Hepatocyte (in vitro differentiated cells): ENCODE data around the gene ZNF215. TPM values are rescaled to one million over a fixed set of nuclear protein-coding genes. Genes with fewer than 3 reads are reported as not detected.

Source experiments
- DNase-seq: peaks from one replicate; pipeline ENCODE4 v3.0.0-alpha.2; 2016; ENCODE audit warnings: low spot score
- H2AFZ ChIP-seq: fragments of 200-600 bp; sonication (generic); 2 replicates; pipeline ENCODE4 v1.6.0; 2016; ENCODE audit warnings: antibody characterized with exemption, mild to moderate bottlenecking
- H3K27ac ChIP-seq: fragments of 200-600 bp; sonication (generic); 2 replicates; pipeline ENCODE4 v1.5.1; 2016; ENCODE audit warnings: mild to moderate bottlenecking
- H3K27me3 ChIP-seq: fragments of 200-600 bp; sonication (generic); 2 replicates; pipeline ENCODE4 v1.6.1; 2016
- H3K36me3 ChIP-seq: fragments of 200-600 bp; sonication (generic); replicated peaks from 2 replicates; pipeline ENCODE4 v1.5.1; 2016; ENCODE audit warnings: low read depth; ENCODE audit not compliant: insufficient read depth
- H3K4me1 ChIP-seq: fragments of 200-600 bp; sonication (generic); 2 replicates; pipeline ENCODE4 v1.5.1; 2016; ENCODE audit warnings: mild to moderate bottlenecking, moderate library complexity; ENCODE audit not compliant: insufficient read depth
- H3K4me2 ChIP-seq: fragments of 200-600 bp; sonication (generic); 2 replicates; pipeline ENCODE4 v1.6.0; 2016
- H3K4me3 ChIP-seq: fragments of 200-600 bp; sonication (generic); 2 replicates; pipeline ENCODE4 v1.5.1; 2016; ENCODE audit warnings: mild to moderate bottlenecking
- H3K79me2 ChIP-seq: fragments of 200-600 bp; sonication (generic); 2 replicates; pipeline ENCODE4 v1.6.0; 2017; ENCODE audit warnings: mild to moderate bottlenecking
- H3K9me2 ChIP-seq: fragments of 200-600 bp; sonication (generic); replicated peaks from 2 replicates; pipeline ENCODE4 v1.6.0; 2017; ENCODE audit warnings: mild to moderate bottlenecking; ENCODE audit not compliant: insufficient read depth
- H3K9me3 ChIP-seq: fragments of 200-600 bp; sonication (generic); 2 replicates; pipeline ENCODE4 v1.5.1; 2016; ENCODE audit warnings: low read depth, mild to moderate bottlenecking
- H4K20me1 ChIP-seq: fragments of 200-600 bp; sonication (generic); 2 replicates; pipeline ENCODE4 v1.6.0; 2016; ENCODE audit warnings: mild to moderate bottlenecking; ENCODE audit not compliant: insufficient read depth, poor library complexity, severe bottlenecking
- CTCF ChIP-seq: fragments of 200-600 bp; sonication (generic); IDR thresholded peaks from 2 replicates; pipeline ENCODE4 v1.5.1; 2016; ENCODE audit warnings: antibody characterized with exemption, mild to moderate bottlenecking; ENCODE audit not compliant: poor library complexity
- EZH2 ChIP-seq: fragments of 200-600 bp; sonication (generic); IDR thresholded peaks from 2 replicates; pipeline ENCODE4 v1.6.1; 2016; ENCODE audit warnings: antibody characterized with exemption, mild to moderate bottlenecking, borderline replicate concordance
- EZH2phosphoT487 ChIP-seq: fragments of 200-600 bp; sonication (generic); IDR thresholded peaks from one replicate; pipeline ENCODE4 v1.6.1; 2018; ENCODE audit warnings: antibody characterized with exemption, mild to moderate bottlenecking, low read depth, moderate library complexity; ENCODE audit not compliant: unreplicated experiment, severe bottlenecking
- WGBS: methylation state at CpG from one replicate; pipeline ENCODE4 v1.1.6; 2016; ENCODE audit warnings: low lambda C conversion rate; ENCODE audit errors: missing lambda C conversion rate; 5-methylcytosine and 5-hydroxymethylcytosine counted together
- polyA plus RNA-seq: library from polyadenylated mRNA; unstranded; fragments of >200 nt; fragmentation: Nextera tagmentation; extraction: Ambion mirVana; gene quantifications from 2 replicates; pipeline ENCODE4 v1.2.1, GENCODE V29; 2016
- total RNA-seq: library from RNA; depleted of rRNA; stranded (reverse); fragments of >200 nt; gene quantifications from 2 replicates; pipeline ENCODE4 v1.2.3, GENCODE V29; 2014

Gene ZNF215
- total and polyA plus RNA-seq, 2 experiments from 2014 or later, result 1.2 to 3.3 TPM

GRCh38 chr11:6995703-6996102 lies 69.5 kb downstream of the ZNF215 start:
- no peaks in the 10 kb centered on the region for H3K79me2 ChIP-seq
- no peaks in the 10 kb centered on the region for H3K9me3 ChIP-seq
- no peaks in the 10 kb centered on the region for H4K20me1 ChIP-seq
- H3K27me3 ChIP-seq, result no peaks in the 10 kb centered on the region
- TF ChIP-seq CTCF (no peak), EZH2phosphoT487 (no peak), EZH2 (no peak)
- no peak overlapping the region for H2AFZ ChIP-seq
- no peaks in the 10 kb centered on the region for H3K36me3 ChIP-seq
- H3K9me2 ChIP-seq, result no peaks in the 10 kb centered on the region
- H3K27ac ChIP-seq, result no peak overlapping the region
- DNase-seq, result no peak
- no peak overlapping the region for H3K4me3 ChIP-seq
- peaks cover 14% of the 10 kb centered on the region for H3K4me1 ChIP-seq
- no peak overlapping the region for H3K4me2 ChIP-seq

- Histone ChIP-seq H3K4me2 (no peak overlapping the region), H4K20me1 (no peaks in the 10 kb centered on the region), H3K79me2 (no peaks in the 10 kb centered on the region), H3K9me2 (no peaks in the 10 kb centered on the region), H3K4me1 (no peaks in the 10 kb centered on the region), H2AFZ (no peak overlapping the region), H3K9me3 (no peaks in the 10 kb centered on the region), H3K4me3 (no peak overlapping the region), H3K27me3 (no peaks in the 10 kb centered on the region), H3K36me3 (no peaks in the 10 kb centered on the region), H3K27ac (no peak overlapping the region)
- 65% methylated on average over 3 of the region's 3 CpGs for WGBS
- TF ChIP-seq EZH2phosphoT487 (no peak), CTCF (no peak), EZH2 (no peak)
- DNase-seq, result no peak
Observed at GRCh38 chr11:7004482-7004881, 78.3 kb downstream of the ZNF215 start.

Other genes with a start within 250 kb of the ZNF215 start
- 34.5 and 71.9 TPM in 2 replicates for gene MRPL17, start 243.1 kb upstream of the ZNF215 start, total RNA-seq
- 62.7 and 71.9 TPM in 2 replicates for gene MRPL17, start 243.1 kb upstream of the ZNF215 start, polyA plus RNA-seq
- gene OR2AG2, start 154.4 kb upstream of the ZNF215 start, total RNA-seq, result 0.12 and 0.27 TPM in 2 replicates
- not detected in 2 replicates for gene OR2AG2, start 154.4 kb upstream of the ZNF215 start, polyA plus RNA-seq
- 0.83 TPM in 1 of 2 replicates, not detected in the other for gene OR2AG1, start 143.4 kb upstream of the ZNF215 start, total RNA-seq
- gene OR2AG1, start 143.4 kb upstream of the ZNF215 start, polyA plus RNA-seq, result not detected in 2 replicates
- 0.08 and 0.20 TPM in 2 replicates for gene OR6A2, start 126.7 kb upstream of the ZNF215 start, total RNA-seq
- not detected in 2 replicates for gene OR6A2, start 126.7 kb upstream of the ZNF215 start, polyA plus RNA-seq
- gene OR10A5, start 80.7 kb upstream of the ZNF215 start, total RNA-seq, result not detected in 2 replicates
- not detected in 2 replicates for gene OR10A5, start 80.7 kb upstream of the ZNF215 start, polyA plus RNA-seq
- not detected in 2 replicates for gene OR10A2, start 63.4 kb upstream of the ZNF215 start, total RNA-seq
- 0.04 and 0.12 TPM in 2 replicates for gene OR10A2, start 63.4 kb upstream of the ZNF215 start, polyA plus RNA-seq
- gene OR10A4, start 49.8 kb upstream of the ZNF215 start, total RNA-seq, result not detected in 2 replicates
- gene OR10A4, start 49.8 kb upstream of the ZNF215 start, polyA plus RNA-seq, result not detected in 2 replicates
- gene OR2D2, start 33.9 kb upstream of the ZNF215 start, total RNA-seq, result 0.24 and 0.30 TPM in 2 replicates
- gene OR2D2, start 33.9 kb upstream of the ZNF215 start, polyA plus RNA-seq, result not detected in 2 replicates
- gene OR2D3, start 5.4 kb upstream of the ZNF215 start, total RNA-seq, result not detected in 2 replicates
- 0.15 TPM in 1 of 2 replicates, not detected in the other for gene OR2D3, start 5.4 kb upstream of the ZNF215 start, polyA plus RNA-seq
- 3.3 and 5.0 TPM in 2 replicates for gene ZNF214, start 93.9 kb downstream of the ZNF215 start, total RNA-seq
- gene ZNF214, start 93.9 kb downstream of the ZNF215 start, polyA plus RNA-seq, result 1.4 and 3.4 TPM in 2 replicates
- 0.24 and 0.40 TPM in 2 replicates for gene NLRP14, start 94.1 kb downstream of the ZNF215 start, total RNA-seq
- not detected in 2 replicates for gene NLRP14, start 94.1 kb downstream of the ZNF215 start, polyA plus RNA-seq
- gene RBMXL2, start 162.6 kb downstream of the ZNF215 start, total RNA-seq, result 0.30 TPM in 1 of 2 replicates, not detected in the other
- gene RBMXL2, start 162.6 kb downstream of the ZNF215 start, polyA plus RNA-seq, result 0.35 TPM in 1 of 2 replicates, not detected in the other